Stimulated activated CD4-positive, alpha-beta T cell treated with anti-CD3 and anti-CD28 coated beads, Interleukin-12 subunit alpha, Interleukin-12 subunit beta, amount 100 ng/mL, for 4 hours (primary cell): ENCODE results near the gene YTHDF2.
A peak's percentile ranks its signal among the peaks of the same experiment; 100 is the strongest.
"Not testable (repeated sequence)": the region's sequence is repeated elsewhere in the genome, so short reads cannot be mapped to it uniquely, and the experiment has no call there.

Experiments used
- DNase-seq: peaks from one replicate; pipeline ENCODE4 v3.0.0-alpha.2; 2020

Gene YTHDF2

GRCh38 chr1:28736450-28737306, at the start of gene YTHDF2:
YTHDF2 (plus strand) TSS chr1:28736940; CDS start chr1:28737121, 181 bp downstream.
- peak; percentile 99 for DNase-seq

DNA sequence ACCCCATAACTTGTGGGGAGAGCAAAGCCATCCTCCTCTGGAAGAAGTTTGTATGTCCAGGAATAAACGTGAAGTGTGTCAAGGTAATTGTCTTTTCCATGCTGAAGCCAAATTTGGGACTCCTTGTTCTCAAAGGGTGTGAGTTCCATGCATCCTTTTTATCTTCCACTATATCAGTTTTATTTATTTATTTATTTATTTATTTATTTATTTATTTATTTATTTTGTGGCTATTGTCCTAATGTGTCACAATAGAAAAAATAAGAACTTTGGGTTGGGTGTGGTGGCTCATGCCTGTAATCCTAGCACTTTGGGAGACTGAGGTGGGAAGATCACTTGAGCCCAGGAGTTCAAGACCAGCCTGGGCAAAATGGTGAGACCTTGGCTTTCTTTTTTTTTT, 45.1 kb upstream of the YTHDF2 start:
- not testable (repeated sequence) for DNase-seq

GRCh38 chr1:28703629-28704028, 33.1 kb upstream of the YTHDF2 start:
- no peak for DNase-seq

- no peak for DNase-seq
Measured at GRCh38 chr1:28716336-28716735, 20.4 kb upstream of the YTHDF2 start.

DNA sequence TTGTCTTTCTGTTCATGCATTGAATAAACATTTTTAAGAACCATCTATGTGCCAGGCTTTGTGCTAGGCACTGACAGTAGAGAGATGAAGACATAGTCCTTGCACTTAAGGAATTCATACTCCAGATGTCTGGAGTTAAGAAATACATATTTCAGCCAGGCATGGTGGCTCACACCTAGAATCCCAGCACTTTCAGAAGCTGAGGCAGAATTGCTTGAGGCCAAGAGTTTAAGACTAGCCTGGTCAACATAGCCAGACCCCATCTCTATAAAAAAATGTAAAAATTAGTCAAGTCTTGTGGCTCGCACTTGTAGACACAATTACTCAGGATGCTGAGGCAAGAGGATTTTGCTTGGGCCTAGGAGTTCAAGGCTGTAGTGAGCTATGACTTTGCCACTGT, 18.6 kb upstream of the YTHDF2 start:
- DNase-seq, result no peak

- no peak for DNase-seq
Measured at GRCh38 chr1:28718586-28719331, 18.0 kb upstream of the YTHDF2 start.

GRCh38 chr1:28719332-28719619, 17.5 kb upstream of the YTHDF2 start:
- no peak for DNase-seq

DNA sequence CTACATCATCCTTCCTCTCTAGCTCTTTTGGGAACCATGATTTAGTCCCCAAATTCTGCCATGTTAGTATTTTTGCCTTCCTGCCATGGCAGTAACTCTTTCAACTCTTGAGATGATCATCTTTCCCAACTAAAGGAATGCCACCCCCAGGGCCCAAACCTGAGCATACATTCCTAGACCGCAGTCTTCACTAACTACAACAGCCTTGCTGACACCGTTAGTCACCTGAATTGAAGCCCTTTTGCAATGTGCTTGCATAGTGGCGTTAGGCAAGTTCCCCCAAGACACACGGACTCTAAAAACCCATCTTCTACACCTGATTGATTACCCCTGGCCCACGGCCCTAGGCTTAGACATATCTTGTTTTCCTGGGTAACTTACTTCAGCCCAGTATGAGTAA, 16.4 kb upstream of the YTHDF2 start:
- DNase-seq, result no peak

DNA sequence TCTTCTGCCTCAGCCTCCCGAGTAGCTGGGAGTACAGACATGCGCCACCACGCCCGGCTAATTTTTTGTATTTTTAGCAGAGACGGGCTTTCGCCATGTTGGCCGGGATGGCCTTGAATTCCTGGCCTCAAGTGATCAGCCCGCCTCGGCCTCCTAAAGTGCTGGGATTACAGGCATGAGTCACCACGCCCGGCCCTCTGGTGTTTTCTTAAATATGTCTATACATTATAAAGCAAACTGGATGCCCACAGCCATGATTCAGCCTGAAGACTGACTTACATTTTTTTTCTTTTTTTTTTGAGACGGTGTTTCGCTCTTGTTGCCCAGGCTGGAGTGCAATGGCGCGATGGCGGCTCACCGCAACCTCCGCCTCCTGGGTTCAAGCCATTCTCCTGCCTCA, 14.8 kb upstream of the YTHDF2 start:
- DNase-seq, result not testable (repeated sequence)

GRCh38 chr1:28725365-28725764, 11.4 kb upstream of the YTHDF2 start:
- DNase-seq, result not testable (repeated sequence)

DNA sequence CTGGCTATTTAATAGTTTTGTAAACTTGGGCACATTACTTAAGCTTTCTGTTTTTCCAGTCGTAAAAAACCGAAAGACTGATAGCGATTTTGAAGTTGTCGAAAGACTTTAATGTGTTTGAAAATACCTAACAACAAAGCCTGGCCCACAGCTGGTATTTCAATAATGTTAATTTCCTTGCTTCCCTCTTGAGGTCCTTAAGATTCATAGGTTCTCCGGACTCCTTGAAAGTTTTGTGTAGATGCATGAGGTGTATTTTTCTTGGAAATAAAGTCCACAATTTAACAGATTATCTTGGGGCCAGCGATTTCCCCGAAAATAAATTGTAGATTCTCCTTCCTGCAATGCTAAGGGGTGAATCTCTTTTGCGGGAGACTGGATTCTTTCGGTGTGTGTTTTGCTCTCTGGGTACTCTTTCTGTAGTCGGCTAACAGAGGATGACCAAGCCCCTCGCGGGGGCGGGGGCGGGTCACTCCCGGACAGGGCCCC, 735 bp upstream of the YTHDF2 start:
- no peak for DNase-seq

DNA sequence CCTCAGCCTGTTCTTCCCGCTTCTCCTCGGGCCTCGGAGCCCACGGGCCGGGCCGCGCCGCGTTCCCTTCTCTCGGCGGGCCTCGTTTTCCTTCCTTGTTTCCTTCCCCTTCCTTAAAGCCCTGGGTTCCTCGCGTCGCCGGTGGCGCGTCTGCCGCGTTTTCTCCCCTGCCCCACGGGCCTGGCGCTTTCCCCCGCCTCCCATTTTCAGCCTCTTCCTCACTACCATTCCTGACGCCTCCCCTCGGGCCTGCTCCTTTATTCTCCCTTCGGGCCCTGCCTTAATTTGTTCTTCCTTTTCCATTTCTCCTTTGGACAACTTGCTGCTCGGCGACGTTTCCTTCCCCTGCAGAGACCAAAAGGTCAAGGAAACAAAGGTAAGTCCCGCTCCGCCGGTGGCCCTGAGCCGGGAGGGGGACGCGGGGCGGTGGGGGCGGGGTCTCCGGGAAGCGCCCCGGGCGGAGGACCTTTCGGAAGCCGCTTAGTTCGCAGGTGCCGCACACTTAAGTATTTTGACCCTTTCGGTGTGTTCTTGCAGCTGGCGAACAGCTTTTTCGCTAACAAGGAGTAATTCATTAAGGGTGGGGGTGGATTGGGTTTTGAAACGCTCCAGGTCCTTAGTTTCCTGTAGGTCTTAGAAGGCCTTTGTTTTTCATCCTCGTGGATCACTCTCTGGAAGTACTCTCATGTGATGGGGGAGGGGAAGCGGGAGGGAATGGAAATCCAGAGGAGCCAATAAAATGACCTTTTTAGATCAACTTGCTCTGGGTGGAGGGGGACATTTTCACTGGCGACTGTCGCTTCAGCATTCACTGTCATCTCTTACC, 780 bp downstream of the YTHDF2 start:
- peak; percentile 49 for DNase-seq

- no peak for DNase-seq
Measured at GRCh38 chr1:28740118-28740517, 3.4 kb downstream of the YTHDF2 start.

DNA sequence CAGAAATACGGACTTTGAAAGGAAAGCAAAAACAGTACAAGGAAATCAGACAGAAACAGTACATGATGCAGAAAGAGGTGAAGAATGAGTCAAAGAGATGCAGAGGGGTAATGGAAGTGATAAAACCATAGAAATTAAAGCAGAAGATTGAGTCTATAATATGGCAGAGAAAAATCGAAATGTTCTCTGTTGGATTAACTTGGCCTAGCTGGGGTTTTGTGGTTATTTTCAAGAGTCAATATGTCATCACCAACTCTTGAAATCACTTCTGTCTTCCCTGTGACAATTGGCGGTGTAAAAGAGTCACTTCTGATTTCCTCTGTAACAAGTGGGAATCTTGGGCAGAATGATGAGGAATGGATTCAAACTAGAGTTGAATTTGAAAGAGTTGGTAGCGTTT, 7.4 kb downstream of the YTHDF2 start:
- DNase-seq, result no peak

DNA sequence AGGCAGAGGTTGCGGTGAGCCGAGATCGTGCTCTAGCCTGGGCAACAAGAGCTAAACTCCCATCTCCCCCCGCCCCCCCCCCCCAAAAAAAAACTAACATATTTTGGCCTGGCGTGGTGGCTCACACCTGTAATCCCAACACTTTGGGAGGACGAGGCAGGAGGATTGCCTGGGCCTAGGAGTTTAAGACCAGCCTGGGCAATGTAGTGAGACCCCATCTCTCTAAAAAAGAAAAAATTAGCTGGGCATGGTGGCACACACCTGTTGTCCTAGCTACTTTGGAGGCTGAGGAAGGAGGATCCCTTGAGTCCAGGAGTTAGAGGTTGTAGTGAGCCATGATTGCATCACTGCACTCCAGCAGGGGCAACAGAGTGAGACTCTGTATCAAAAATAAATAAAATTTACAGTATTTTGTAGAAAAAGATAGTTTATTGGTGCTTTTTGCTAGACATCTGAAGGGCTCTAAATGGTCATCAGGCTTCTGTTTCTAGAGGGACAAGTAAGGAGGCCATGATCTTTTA, 9.0 kb downstream of the YTHDF2 start:
- no peak for DNase-seq

- DNase-seq, result no peak
Measured at GRCh38 chr1:28750330-28750729, 13.6 kb downstream of the YTHDF2 start.

GRCh38 chr1:28750771-28751294, 14.1 kb downstream of the YTHDF2 start:
- DNase-seq, result not testable (repeated sequence)

- no peak for DNase-seq
Measured at GRCh38 chr1:28751315-28752060, 14.7 kb downstream of the YTHDF2 start.

DNA sequence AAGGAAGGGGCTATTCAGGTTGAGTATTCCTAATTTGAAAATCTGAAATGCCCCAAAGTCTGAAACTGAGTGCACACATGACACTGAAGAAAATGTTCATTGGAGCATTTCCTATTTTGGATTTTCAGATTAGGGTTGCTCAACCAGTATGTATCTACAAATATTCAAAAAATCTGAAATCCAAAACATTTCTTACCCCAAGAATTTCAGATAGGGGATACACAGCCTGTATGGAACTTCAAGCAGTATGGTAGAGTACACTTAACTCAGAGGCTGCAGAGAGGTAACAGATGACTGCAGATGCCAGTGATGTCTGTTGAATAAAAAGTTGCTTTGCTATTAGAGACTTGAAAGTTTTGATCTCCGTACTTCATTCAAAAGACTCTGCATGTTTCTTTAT, 19.0 kb downstream of the YTHDF2 start:
- DNase-seq, result no peak

- DNase-seq, result no peak
Measured at GRCh38 chr1:28756846-28757245, 20.1 kb downstream of the YTHDF2 start.

DNA sequence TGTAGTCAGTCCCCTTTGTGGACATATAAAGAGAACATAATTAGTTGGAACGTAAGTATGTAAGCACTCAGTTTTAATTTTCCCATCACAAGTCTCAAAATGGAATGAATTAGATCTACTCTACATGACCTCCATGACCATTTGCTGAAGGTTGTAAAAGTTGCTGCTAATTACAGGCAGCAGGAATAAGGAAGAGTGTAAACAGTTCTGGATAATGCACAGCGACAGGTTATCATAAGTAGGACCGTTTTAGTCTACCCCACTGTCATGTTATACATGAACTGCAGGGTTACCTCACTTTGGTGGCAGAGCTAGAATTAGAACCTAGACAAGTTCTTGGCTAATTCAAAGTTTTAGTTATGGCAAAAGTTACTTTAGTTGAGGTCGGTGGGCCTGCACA, 21.7 kb downstream of the YTHDF2 start:
- DNase-seq, result no peak

DNA sequence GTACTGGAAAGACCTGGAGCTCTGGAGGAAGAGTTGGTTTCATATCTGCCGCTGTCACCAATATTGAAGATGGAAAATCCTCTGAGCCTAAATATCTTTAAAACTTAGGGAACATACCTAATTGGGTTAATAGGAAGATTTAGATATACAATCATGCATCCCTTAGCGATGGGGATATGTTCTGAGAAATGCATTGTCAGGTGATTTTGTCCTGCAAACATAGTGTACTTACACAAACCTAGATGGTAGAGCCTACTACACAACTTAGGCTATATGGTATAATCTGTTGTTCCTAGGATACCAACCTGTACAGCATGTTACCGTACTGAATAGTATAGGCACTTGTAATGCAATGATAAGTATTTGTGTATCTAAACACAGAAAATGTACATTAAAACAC, 22.5 kb downstream of the YTHDF2 start:
- no peak for DNase-seq
